Nucleus accumbens (tissue), 56 donors: Measurements from ENCODE around the gene CENPVL2.
"Not testable (repeated sequence)": the region's sequence is repeated elsewhere in the genome, so short reads cannot be mapped to it uniquely, and the experiment has no call there.

Experiments
- DNase-seq, 56 donors: peaks; one replicate each; lab custom pipeline; 2025; lab: John Stamatoyannopoulos, UW

Gene CENPVL2

DNA sequence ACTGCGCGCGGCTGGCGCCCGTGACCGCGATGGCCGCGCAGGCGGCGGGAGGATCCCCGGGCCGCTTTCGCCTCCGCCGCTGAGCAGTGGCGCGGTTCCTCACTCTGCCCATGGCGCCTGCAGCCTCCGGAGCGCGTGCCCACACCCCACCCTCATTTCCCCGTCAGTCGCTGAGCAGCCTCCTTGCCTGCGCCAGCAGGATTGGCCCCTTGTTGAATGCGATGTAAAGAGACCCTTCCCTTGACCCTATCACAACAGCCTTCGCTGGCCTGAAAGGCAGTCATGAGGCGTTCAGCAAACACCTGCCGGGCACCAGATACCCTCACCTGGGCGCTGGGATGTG, at the start of gene CENPVL2:
CENPVL2 (minus strand) TSS at position 112 of the 343 bp plus-strand sequence; CDS start at position 112, 0 bp downstream.
- not testable (repeated sequence) for DNase-seq

DNA sequence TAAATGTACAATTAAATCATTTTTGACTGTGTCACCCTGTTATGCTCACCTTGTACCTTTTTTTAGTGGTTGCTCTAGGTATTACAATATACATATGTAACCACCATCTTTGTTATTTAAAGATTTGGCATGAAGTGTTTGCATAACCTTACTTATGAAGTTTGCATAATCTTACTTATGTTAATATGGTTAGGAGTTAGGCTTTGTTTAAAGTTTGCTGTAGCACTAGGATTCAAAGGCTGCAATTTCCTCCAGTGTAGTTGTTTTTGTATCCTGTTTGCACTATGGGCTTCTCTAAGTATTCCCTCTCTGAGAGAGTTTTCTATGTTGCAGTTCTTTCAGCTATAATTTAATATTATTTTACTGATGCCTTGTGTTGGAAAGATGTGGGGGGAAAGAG, 45.6 kb upstream of the CENPVL2 start:
- no peak for DNase-seq

GRCh38 chrX:51712943-51713647, 30.5 kb upstream of the CENPVL2 start:
- not testable (repeated sequence) for DNase-seq

GRCh38 chrX:51710277-51711164, 27.9 kb upstream of the CENPVL2 start, which contains the start of gene CENPVL1:
TSS of gene CENPVL1 (plus strand) at chrX:51710512. CDS start at chrX:51710512, 0 bp downstream.
- DNase-seq, result not testable (repeated sequence)

DNA sequence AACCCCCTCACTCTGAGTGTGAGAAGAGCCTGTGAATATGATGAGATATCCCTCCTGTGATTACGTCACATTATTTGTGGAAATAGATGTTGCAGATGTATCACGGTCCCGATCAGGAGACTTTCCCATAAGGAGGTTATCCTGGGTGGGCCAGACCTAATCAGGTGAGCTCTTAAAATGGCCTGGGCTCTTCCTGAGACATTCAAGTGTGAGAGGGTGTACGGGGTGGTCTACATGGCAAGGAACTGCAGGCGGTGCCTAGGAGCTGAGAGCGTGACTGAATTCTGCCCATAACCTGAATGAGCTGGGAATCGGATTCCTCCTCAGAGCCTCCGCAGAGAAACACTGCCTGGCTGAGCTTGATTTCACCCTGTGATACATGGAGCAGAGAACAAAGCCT, 14.8 kb upstream of the CENPVL2 start:
- DNase-seq, result no peak

GRCh38 chrX:51694254-51694653, 11.6 kb upstream of the CENPVL2 start:
- DNase-seq, result no peak

- not testable (repeated sequence) for DNase-seq
Measured at GRCh38 chrX:51681808-51682719, 567 bp downstream of the CENPVL2 start.

DNA sequence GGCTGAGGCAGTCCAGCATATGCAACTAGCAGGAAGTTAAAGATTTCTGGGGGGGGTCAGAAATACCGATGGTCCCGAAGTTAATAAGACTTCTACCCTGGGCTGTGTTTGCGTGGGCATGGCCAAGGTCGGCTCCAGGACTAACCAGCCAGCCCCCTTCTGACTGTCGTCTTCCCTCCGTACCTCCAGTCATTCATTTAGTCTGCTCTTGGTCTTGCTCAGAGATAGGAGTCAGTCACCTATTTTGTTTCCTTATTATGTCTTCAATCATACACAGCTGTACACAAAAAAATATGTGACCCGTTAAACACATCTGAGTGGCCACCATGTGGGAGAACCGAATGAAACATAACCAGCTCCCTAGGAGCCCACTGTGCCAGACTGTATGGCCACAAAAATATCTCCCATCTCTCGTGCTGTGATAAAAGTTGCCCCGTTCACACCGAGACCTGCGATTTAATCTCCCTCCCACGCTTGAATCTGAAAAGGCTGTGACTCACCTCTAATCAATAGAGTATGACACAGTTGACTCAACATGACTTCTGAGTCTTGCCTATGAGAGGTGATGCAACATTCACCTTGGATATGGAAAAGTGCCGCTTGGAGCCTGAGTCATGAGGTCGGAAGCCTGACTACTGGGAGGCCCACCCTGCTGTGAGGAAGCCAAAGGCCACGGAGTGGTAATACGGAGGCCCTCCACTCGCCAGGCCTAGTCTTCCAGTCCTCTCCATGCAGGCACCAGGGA, 2.8 kb downstream of the CENPVL2 start:
- DNase-seq, result not testable (repeated sequence)

- no peak for DNase-seq
Measured at GRCh38 chrX:51665981-51666380, 16.6 kb downstream of the CENPVL2 start.

- no peak for DNase-seq
Measured at GRCh38 chrX:51643377-51643776, 39.3 kb downstream of the CENPVL2 start.

DNA sequence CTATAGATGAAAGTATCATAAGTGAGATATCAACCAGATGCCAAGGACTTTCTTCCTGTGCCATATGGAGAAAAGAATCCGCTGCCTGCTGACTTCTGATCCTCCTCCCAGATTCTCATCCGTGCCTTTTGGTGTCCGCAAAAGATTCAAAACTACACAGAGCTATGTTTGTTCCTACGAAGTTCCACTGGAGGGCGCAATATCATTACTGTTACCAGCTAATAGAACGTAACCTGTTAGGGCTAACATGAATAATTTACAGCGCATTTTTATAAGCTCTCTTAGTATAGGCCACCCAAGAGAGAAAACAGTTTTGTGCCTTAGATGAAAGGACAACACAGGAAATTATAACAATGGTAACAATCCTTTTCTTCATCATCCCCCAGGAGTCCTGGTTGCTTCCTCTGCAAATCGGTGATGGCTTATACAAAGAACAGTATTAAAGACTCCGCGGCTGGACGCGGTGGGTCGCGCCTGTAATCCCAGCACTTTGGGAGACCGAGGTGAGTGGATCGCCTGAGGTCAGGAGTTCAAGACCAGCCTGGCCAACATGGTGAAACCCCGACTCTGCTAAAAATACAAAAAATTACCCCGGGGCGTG, 41.1 kb downstream of the CENPVL2 start:
- peak in 9 of 56 donors; percentile 0 to 37 (median 4) for DNase-seq

GRCh38 chrX:51636511-51636910, 46.1 kb downstream of the CENPVL2 start:
- DNase-seq, result not testable (repeated sequence)
